Upper lobe of left lung (tissue), 6 donors: ENCODE measurements around the gene CDC34. TPM values are rescaled to one million over a fixed set of nuclear protein-coding genes. Genes with fewer than 3 reads are reported as not detected.

Source experiments
- ATAC-seq, 2 donors: fragments of 200-7000 bp; cut with Tn5 transposase; one replicate each; pipeline ENCODE4 v1.9.1; 2022; ENCODE audit warnings: mild to moderate bottlenecking in 2 of 2, moderate library complexity in 2 of 2; ENCODE audit not compliant: low FRiP score in 2 of 2
- DNase-seq, 2 donors: peaks; one replicate each; pipeline ENCODE4 v3.0.0-alpha.2; 2019 to 2020
- H3K27ac ChIP-seq, 4 donors: fragments of 200-600 bp; sonication (generic); one replicate each; pipeline ENCODE4 v1.5.1; 2016 to 2019
- H3K27me3 ChIP-seq, 4 donors: fragments of 200-600 bp; sonication (generic); one replicate each; pipeline ENCODE4 v1.5.1; 2017 to 2019
- H3K36me3 ChIP-seq, 4 donors: fragments of 200-600 bp; sonication (generic); one replicate each; pipeline ENCODE4 v1.5.1; 2016 to 2019
- H3K4me1 ChIP-seq, 4 donors: fragments of 200-600 bp; sonication (generic); one replicate each; pipeline ENCODE4 v1.5.1; 2018 to 2019
- H3K4me3 ChIP-seq, 4 donors: fragments of 200-600 bp; sonication (generic); one replicate each; pipeline ENCODE4 v1.5.1; 2017 to 2019; ENCODE audit warnings: mild to moderate bottlenecking in 2 of 4, moderate library complexity in 1 of 4
- H3K9me3 ChIP-seq, 4 donors: fragments of 200-600 bp; sonication (generic); one replicate each; pipeline ENCODE4 v1.5.1; 2018 to 2019
- EP300 ChIP-seq, 4 donors: sonication (generic); formaldehyde crosslinking; IDR thresholded peaks; one replicate each; pipeline ENCODE4 v1.5.1; 2017; ENCODE audit warnings: antibody characterized with exemption in 4 of 4, control low read depth in 2 of 4
- POLR2A ChIP-seq, 4 donors: fragments of 450-650 bp; IDR thresholded peaks; one replicate each; pipeline ENCODE4 v1.5.1; 2016 to 2017; ENCODE audit warnings: antibody characterized with exemption in 4 of 4, mild to moderate bottlenecking in 2 of 4
- POLR2AphosphoS5 ChIP-seq, 2 donors: sonication (generic); formaldehyde crosslinking; IDR thresholded peaks; one replicate each; pipeline ENCODE4 v1.5.1; 2017; ENCODE audit warnings: antibody characterized with exemption in 2 of 2
- WGBS, 2 donors: methylation state at CpG; one replicate each; pipeline ENCODE4 v1.1.5; 2017 to 2018; 5-methylcytosine and 5-hydroxymethylcytosine counted together
- total RNA-seq, 6 donors: library from RNA; depleted of rRNA in 4 of 6; stranded (reverse); fragments of >200 nt in 4 of 6; gene quantifications; one replicate each; pipeline versions ENCODE4 v1.1.0 to v1.2.1, GENCODE V29; 2016 to 2021
- TF ChIP-seq, protein P1 (sequence below), 6 experiments: fragments of 450-650 bp in 4 of 6; fragments of 200-600 bp in 2 of 6; sonication (generic) in 2 of 6; IDR thresholded peaks; one replicate each; pipeline ENCODE4 v1.5.1; 2016 to 2019; ENCODE audit warnings: antibody characterized with exemption in 6 of 6
- donor health status: DM: no; HTN: no; CAD: no; lungs with moderate emphysema.
- donor health status: DM: no; HTN: yes; CAD: no; lungs with severe emphysema.

Gene CDC34
- total RNA-seq, 6 donors from 2014 or later = 42.7 to 140 (median 52.4) TPM

DNA sequence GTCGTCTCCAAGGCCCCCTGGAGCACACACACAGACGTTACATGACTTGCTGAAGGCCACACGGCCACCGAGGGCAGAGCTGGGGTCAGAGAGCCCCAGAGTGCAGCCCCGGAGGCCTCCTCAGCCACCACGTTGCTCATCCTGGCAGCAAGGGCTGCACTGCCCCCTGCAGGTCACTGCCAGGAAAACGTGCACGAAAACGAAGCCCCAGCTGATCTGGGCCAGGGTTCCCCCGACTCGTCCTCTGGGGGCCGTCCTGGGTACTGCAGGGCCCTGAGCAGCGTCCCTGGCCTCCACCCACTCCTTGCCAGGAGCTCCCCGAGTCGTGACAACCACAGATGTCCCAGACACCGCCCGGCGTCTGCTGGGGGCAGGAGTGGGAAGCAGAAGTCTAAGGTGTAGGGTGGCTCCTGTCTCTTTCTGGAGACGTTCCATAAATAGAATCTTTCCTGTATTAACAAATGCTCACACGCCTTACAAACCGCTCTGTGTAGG lies 20.9 kb upstream of the CDC34 start:
- Histone ChIP-seq H3K4me3 (peak overlapping the region in 3 of 4 donors; percentile 19 to 35 (median 34)), H3K9me3 (no peaks in the 10 kb centered on the region), H3K27me3 (no peaks in the 10 kb centered on the region), H3K4me1 (peaks cover 34 to 57% (median 40%) of the 10 kb centered on the region in 4 donors), H3K27ac (peak overlapping the region; percentile 70 to 84 (median 78)), H3K36me3 (peaks cover 0 to 7% (median 2%) of the 10 kb centered on the region in 4 donors)
- ATAC-seq (peak; percentile 53 to 67), DNase-seq (peak; percentile 78 to 90)
- 15 to 21% methylated on average over 6 to 21 of the region's 21 CpGs for WGBS, 2 donors
- TF ChIP-seq POLR2A (IDR thresholded peaks at IDR 0.05) (no peak), POLR2AphosphoS5 (IDR thresholded peaks at IDR 0.05) (no peak), EP300 (IDR thresholded peaks at IDR 0.05) (no peak)
- TF ChIP-seq, protein P1, sequence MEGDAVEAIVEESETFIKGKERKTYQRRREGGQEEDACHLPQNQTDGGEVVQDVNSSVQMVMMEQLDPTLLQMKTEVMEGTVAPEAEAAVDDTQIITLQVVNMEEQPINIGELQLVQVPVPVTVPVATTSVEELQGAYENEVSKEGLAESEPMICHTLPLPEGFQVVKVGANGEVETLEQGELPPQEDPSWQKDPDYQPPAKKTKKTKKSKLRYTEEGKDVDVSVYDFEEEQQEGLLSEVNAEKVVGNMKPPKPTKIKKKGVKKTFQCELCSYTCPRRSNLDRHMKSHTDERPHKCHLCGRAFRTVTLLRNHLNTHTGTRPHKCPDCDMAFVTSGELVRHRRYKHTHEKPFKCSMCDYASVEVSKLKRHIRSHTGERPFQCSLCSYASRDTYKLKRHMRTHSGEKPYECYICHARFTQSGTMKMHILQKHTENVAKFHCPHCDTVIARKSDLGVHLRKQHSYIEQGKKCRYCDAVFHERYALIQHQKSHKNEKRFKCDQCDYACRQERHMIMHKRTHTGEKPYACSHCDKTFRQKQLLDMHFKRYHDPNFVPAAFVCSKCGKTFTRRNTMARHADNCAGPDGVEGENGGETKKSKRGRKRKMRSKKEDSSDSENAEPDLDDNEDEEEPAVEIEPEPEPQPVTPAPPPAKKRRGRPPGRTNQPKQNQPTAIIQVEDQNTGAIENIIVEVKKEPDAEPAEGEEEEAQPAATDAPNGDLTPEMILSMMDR (IDR thresholded peaks at IDR 0.05) = peak; percentile 95 to 99 (median 97)

DNA sequence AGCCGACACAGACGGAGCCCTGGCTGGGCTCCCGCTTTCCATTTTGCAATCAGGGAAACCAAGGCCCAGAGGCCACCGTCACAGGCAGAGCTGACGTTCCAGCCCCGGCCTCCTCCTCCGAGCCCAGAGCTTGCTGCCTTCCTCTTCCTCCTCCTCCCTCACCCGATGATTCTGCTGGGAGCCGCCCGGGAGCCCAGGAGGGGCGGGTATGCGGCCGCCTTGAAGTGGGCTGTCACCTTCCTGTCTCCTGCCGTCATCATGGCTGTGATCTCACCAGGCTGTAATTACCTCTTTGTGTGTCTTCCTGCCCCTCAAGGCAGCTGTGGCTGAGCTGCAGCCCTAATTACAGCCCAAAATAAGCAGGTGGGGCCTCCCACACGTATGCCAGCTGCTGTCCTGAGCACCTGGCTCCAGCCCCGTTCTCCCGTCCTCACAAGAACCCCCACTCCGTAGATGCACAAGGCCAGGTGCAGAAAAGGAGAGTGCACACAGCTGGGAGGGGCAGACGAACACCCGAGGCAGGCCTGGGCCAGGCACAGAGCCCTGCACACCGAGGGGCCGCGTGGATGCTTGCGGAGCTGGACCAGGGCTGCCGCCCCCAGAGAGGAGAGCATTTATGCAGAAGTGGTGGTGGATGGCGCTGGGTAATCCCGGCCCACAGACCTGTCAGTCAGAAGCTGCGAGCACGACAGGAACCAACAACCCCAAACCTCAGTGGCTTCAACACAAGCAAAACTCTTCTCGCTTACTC lies 20.3 kb upstream of the CDC34 start:
- TF ChIP-seq POLR2A (IDR thresholded peaks at IDR 0.05) (peak in 1 of 4 donors; percentile 20), EP300 (IDR thresholded peaks at IDR 0.05) (no peak), POLR2AphosphoS5 (IDR thresholded peaks at IDR 0.05) (peak in 1 of 2 donors; percentile 6)
- peak; percentile 46 to 82 for DNase-seq
- H3K9me3 ChIP-seq = no peaks in the 10 kb centered on the region
- H3K4me3 ChIP-seq = peak overlapping the region in 3 of 4 donors; percentile 19 to 35 (median 34)
- H3K27ac ChIP-seq = peak overlapping the region; percentile 70 to 84 (median 78)
- no peak for ATAC-seq
- no peaks in the 10 kb centered on the region for H3K27me3 ChIP-seq
- H3K36me3 ChIP-seq = peaks cover 0 to 7% (median 2%) of the 10 kb centered on the region in 4 donors
- peaks cover 32 to 54% (median 38%) of the 10 kb centered on the region in 4 donors for H3K4me1 ChIP-seq
- WGBS, 2 donors = 34 to 52% methylated on average over 19 to 30 of the region's 30 CpGs

- Histone ChIP-seq H3K9me3 (no peaks in the 10 kb centered on the region), H3K4me3 (peak overlapping the region in 1 of 4 donors; percentile 13), H3K27ac (peak overlapping the region in 3 of 4 donors; percentile 10 to 53 (median 51)), H3K36me3 (peaks cover 0 to 7% (median 2%) of the 10 kb centered on the region in 4 donors), H3K4me1 (peaks cover 29 to 49% (median 35%) of the 10 kb centered on the region in 4 donors), H3K27me3 (no peaks in the 10 kb centered on the region)
- no peak for TF ChIP-seq POLR2AphosphoS5 (IDR thresholded peaks at IDR 0.05)
- TF ChIP-seq POLR2A (IDR thresholded peaks at IDR 0.05) = peak in 1 of 4 donors; percentile 30
- 59 to 70% methylated on average over 41 to 49 of the region's 62 CpGs for WGBS, 2 donors
- ATAC-seq (no peak), DNase-seq (peak; percentile 63 to 87)
Measured at GRCh38 chr19:512547-513365, 18.8 kb upstream of the CDC34 start.

GRCh38 chr19:513368-514165 lies 18.0 kb upstream of the CDC34 start:
- H3K27me3 ChIP-seq = no peaks in the 10 kb centered on the region
- ATAC-seq (no peak), DNase-seq (peak in 1 of 2 donors; percentile 49)
- peaks cover 0 to 7% (median 2%) of the 10 kb centered on the region in 4 donors for H3K36me3 ChIP-seq
- no peak for TF ChIP-seq POLR2AphosphoS5 (IDR thresholded peaks at IDR 0.05)
- no peak for TF ChIP-seq EP300 (IDR thresholded peaks at IDR 0.05)
- no peak for TF ChIP-seq POLR2A (IDR thresholded peaks at IDR 0.05)
- TF ChIP-seq, protein P1 (IDR thresholded peaks at IDR 0.05) = no peak
- H3K27ac ChIP-seq = no peak overlapping the region
- 73 to 94% methylated on average over 5 to 10 of the region's 10 CpGs for WGBS, 2 donors
- peaks cover 21 to 41% (median 27%) of the 10 kb centered on the region in 4 donors for H3K4me1 ChIP-seq
- no peaks in the 10 kb centered on the region for H3K9me3 ChIP-seq
- no peak overlapping the region for H3K4me3 ChIP-seq

DNA sequence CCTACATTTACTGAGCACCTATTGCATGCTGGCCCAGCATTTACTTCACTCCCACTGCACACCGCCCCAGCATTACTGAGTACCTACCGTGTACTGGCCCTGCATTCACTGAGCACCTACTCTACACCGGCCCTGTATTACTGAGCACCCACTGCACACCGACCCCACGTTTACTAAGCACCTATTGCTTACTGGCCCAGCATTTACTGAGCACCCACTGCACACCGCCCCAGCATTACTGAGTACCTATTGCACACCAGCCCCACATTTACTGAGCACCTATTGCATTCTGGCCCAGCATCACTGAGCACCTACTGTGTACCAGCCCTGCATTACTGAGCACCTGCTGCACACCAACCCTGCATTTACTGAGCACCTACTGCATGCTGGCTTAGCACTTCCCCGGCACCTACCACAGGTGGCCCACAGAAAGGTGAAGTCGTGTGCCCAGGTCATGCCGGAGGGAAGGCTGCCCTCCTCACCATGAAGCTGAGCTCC lies 17.3 kb upstream of the CDC34 start:
- Histone ChIP-seq H3K4me1 (peaks cover 17 to 42% (median 23%) of the 10 kb centered on the region in 4 donors), H3K27me3 (no peaks in the 10 kb centered on the region), H3K4me3 (no peak overlapping the region), H3K27ac (no peak overlapping the region), H3K9me3 (no peaks in the 10 kb centered on the region), H3K36me3 (peaks cover 0 to 6% (median 3%) of the 10 kb centered on the region in 4 donors)
- DNase-seq (no peak), ATAC-seq (no peak)
- TF ChIP-seq POLR2A (IDR thresholded peaks at IDR 0.05) (no peak), EP300 (IDR thresholded peaks at IDR 0.05) (no peak), POLR2AphosphoS5 (IDR thresholded peaks at IDR 0.05) (no peak)
- TF ChIP-seq, protein P1 (IDR thresholded peaks at IDR 0.05) = no peak
- WGBS, 2 donors = 90 to 96% methylated on average over 7 to 9 of the region's 9 CpGs
